Neural cell (in vitro differentiated cells): ENCODE data around the gene PFKFB3.

ENCODE experiments used
- CTCF ChIP-seq: fragments of 450-650 bp; IDR thresholded peaks from 2 replicates; pipeline ENCODE4 v1.5.1; 2014; ENCODE audit warnings: antibody characterized with exemption, mild to moderate bottlenecking, moderate library complexity; ENCODE audit not compliant: poor library complexity, severe bottlenecking
- EP300 ChIP-seq: fragments of 450-650 bp; conservative IDR thresholded peaks from 2 replicates; pipeline ENCODE4 v1.6.1; 2014; ENCODE audit warnings: antibody characterized with exemption, mild to moderate bottlenecking, moderate library complexity; ENCODE audit not compliant: poor library complexity, severe bottlenecking
- EZH2 ChIP-seq: fragments of 200-600, 300-800 bp; shearing (Covaris generic), sonication (generic); IDR thresholded peaks from 2 replicates; pipeline ENCODE4 v1.6.1; 2014; ENCODE audit warnings: antibody characterized with exemption, low read length, borderline replicate concordance, mild to moderate bottlenecking; ENCODE audit not compliant: insufficient read depth, poor library complexity, severe bottlenecking
- MXI1 ChIP-seq: fragments of 450-650 bp; conservative IDR thresholded peaks from 2 replicates; pipeline ENCODE4 v1.6.1; 2014; ENCODE audit warnings: antibody characterized with exemption, mild to moderate bottlenecking; ENCODE audit not compliant: poor library complexity, severe bottlenecking

GRCh38 chr10:6232225-6232807 lies 29.6 kb downstream of the PFKFB3 start:
- TF ChIP-seq EP300 (no peak), MXI1 (no peak), EZH2 (no peak), CTCF (no peak)
